GM04504 (cell line): Measurements from ENCODE around the gene SLC26A9.
"Not testable (repeated sequence)": the region's sequence is repeated elsewhere in the genome, so short reads cannot be mapped to it uniquely, and the experiment has no call there.

ENCODE experiments used
- DNase-seq: peaks from one replicate; pipeline ENCODE4 v3.0.0-alpha.2; 2012; ENCODE audit warnings: low read depth

Gene SLC26A9

GRCh38 chr1:205889706-205890105, 53.5 kb downstream of the SLC26A9 start:
- peak; percentile 34 for DNase-seq

GRCh38 chr1:205889006-205889405, 54.2 kb downstream of the SLC26A9 start:
- not testable (repeated sequence) for DNase-seq

- no peak for DNase-seq
Measured at GRCh38 chr1:205883792-205884191, 59.5 kb downstream of the SLC26A9 start.

- no peak for DNase-seq
Measured at GRCh38 chr1:205880923-205881322, 62.3 kb downstream of the SLC26A9 start.

- no peak for DNase-seq
Measured at GRCh38 chr1:205879974-205880373, 63.3 kb downstream of the SLC26A9 start.

GRCh38 chr1:205878026-205878425, 65.2 kb downstream of the SLC26A9 start:
- DNase-seq, result no peak

- DNase-seq, result not testable (repeated sequence)
Measured at GRCh38 chr1:205873148-205873547, 70.1 kb downstream of the SLC26A9 start.

- DNase-seq, result no peak
Measured at GRCh38 chr1:205870236-205870635, 73.0 kb downstream of the SLC26A9 start.
